Cerebellar nuclear complex (tissue), 1 donor: ENCODE measurements around the gene VEPH1.

Experiments
- DNase-seq, 2 experiments: peaks; one replicate each; lab custom pipeline; 2025; lab: John Stamatoyannopoulos, UW

VEPH1 gene

DNA sequence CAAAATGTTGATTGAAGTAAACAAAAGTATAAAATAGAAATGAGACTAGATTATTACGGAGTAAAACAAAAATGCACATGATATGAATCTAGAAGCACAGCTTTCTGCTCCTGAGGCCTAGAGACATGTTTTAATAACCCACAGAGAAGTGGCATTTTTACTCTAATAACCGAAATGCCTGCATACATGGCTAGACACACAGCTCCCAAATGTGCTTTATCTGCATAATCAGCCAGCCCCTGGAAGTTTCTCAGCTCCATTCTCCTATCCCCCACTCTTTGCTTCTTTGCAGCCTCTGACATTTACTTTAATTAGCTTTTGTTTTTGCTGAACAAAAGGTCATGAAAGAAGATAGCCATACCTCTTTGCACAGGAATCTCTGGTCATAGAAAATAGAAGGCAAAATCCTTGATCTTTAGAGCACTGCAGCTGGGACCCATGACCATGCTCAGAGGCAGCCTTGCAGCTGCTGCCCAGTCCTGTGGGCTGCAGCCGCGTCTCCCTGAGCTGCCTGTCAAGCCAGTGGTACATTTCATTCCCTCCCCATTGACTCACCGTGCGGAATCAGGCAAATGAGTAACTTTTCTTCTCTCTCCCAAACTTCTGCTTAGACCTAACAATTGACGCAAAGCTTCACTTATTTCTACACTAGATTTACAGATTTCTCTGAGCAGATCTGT, at the start of gene VEPH1:
VEPH1 (minus strand) TSS at position 501 of the 680 bp plus-strand sequence. CDS start 8,067 bp downstream, outside the sequence.
- no peak for DNase-seq

DNA sequence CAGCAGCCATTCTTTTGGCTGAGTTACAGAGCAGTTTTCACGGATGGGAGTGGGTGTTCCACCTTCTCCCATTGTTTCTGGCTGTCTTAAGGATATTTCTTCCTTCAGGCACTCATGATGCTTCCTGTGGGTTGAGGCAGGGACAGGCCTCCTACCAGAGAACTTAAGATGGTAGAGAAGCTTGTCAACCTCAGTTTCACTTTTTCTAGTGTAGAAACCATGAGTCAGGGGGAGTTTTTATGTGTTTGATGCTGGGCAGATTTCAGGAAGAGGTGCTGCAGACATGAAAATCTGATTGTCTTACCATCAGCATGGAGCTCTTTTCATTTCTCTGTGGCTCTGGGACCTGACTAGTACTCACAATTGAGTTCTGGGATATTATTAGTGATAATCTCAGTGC, 48.7 kb upstream of the VEPH1 start:
- no peak for DNase-seq

DNA sequence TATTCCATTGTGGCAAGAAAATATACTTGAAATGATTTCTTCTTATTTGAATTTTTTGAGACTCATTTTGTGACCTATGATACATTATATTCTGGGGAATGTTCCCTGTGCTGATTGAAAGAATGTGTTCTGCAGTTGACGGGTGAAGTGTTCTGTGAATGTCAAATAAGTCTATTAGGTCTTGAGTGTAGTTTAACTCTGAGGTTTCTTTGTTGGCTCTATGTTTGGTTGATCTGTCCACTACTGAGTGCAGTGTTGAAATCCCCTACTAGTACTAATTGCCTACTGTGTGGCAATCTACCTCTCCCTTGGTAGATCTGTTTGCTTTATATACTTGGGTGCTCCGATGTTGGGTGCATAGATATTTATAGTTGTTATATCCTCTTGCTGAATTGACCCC, 46.3 kb upstream of the VEPH1 start:
- no peak for DNase-seq

DNA sequence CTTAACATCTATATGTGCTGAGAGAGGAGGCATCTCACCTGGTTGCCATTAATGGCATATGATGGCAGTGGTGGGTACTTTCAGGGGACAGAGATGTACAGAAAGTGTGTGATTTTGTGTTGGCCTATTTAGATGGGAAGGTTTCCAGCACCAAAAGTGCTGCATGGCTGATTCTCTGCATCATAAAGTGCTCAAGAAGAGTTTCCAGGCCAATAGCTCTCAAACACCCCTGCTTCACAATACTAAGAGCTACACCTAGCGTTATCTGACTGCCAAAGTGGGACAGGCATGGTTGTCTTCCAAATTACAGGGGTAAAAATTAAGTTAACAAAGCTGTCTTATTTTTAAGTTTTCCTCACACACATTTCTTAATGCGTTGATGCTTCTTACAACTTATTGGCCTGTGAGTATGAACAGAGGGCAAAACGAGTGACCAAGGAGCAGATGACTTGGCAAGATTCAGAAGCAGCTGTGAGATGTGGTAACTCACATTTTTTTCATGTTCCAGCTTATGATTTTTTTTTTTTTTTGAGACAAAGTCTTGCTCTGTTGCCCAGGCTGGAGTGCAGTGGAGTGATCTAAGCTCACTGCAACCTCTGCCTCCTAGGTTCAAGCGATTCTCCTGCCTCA, 41.4 kb upstream of the VEPH1 start:
- no peak for DNase-seq

DNA sequence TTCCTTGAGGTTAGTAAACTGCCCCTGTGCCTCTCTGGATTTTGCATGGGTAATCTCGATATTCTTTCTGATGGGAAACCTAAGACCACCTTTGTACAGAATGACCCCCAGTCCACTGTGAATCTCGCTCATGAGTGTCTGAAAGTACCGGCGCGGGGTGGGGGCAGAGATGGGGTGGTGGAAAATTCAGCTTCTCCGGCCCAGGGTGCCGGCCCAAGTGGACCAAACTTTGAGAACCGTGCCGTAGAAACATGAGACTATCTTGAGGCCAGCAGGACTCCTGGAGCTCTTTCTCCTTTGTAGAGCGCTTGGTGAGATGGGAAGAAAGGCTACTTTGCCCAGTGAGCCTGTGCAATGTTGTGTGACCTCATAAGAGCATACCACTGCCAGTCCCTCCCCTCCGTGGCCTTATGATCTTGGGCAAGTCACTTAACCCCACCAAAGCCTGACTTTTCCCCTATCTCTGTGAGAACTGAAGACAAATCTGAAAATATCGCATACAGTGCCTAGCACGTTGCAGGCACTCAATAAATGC, 40.4 kb upstream of the VEPH1 start:
- no peak for DNase-seq

DNA sequence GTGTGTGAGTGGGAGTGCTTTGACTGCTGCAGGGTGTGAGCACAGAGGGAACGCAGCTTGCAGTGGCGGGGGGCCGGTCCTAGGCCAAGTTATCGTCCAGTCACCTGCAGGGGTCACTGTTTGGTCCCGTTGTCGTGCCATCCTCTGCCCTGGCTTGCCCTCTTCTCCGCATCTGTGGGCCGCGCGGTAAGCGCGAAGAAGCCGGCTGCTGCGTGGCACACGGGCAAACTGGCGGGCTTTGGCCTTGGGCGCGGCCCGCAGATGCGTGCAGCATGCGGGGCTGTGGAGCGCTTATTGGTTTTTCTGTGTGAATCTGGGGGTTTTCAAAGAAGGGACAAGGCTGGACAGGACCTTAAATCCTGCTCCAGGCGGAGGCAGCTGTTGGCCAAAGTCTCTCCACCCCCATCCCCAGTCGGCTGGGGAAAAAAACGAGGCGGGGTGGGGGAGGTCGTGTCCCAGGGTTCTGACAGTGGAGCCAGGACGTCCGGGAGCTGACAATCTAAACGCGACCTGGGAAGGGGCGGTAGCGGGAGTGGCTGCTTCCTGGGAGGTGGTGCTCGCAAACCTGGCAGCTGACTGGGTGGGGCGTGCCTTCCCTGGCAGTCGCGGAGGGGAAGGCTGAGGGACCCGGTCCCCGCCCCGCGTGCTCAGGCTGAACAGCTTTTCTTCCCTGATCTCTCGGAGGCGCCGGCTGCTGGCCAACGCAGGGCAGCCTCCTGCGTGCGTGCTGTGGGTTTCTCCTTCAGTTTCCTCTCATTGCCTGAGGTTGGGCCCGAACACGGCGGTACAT, 39.7 kb upstream of the VEPH1 start:
- no peak for DNase-seq

DNA sequence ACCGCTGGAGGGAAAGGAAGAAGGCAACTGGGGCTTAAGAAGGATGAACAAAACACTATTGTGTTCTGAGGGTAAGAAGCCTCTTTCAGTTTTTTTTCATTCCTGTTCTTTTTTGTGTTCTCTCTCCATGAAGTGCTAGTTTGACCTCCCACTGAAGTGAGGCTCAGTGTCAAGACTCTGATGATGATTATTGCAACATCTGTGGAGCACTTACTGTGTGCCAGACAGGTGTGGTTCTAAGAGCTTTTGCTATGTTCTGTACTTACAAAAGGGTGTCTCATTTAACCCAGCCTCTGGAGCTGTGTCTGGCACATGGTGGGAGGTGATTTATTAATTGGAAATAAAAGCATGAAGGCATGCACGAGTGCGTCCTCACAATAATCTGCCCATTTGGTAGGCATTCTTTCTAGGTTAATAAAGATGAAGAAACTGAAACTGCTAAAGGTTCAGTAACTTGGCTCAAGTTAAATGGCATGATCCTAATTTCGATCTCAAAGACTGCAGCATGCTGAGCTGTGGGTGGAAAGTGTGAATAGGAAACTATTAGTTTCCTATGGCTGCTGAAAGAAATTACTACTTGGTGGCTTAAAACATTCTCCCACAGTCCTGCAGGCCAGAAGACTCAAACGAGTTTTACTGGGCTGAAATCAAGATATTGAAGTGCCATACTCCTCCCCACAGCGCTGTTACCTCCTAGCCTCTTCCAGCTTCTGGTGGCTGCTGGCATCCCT, 38.5 kb upstream of the VEPH1 start:
- no peak for DNase-seq

DNA sequence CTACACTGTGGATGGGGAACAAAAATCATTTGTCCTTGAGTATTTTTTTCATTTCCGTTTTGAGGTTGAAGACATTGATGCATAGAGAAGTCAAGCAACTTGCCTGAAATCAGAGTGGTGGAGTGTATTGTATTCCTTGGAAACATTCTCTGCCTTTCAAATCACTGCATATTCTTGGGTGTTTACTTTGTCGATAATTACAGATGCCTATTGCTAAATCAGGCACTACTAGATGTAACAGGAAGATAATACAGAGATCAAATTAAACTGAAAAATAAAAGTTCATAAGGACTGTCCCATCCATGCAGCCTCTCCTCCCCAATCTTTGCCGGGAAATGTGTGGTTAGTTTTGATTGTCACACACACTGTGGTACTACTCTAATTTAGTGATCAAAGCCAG, 37.4 kb upstream of the VEPH1 start:
- DNase-seq: no peak

DNA sequence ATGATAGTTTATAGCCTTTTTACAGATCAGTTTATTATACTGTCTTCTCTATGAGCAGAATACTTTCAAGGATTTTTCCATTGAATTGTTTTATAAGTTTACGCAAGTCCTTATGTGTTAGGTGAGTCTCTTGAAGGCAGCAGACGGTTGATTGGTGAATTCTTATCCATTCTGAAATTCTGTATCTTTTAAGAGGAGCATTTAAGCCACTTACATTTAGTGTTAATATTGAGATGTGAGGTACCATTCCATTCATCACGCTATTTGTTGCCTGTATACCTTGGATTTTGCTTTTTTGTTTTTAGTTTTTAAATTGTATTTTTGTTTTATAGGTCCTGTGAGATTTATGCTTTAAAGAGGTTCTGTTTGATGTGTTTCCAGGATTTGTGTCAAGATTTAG, 32.5 kb upstream of the VEPH1 start:
- no peak for DNase-seq

DNA sequence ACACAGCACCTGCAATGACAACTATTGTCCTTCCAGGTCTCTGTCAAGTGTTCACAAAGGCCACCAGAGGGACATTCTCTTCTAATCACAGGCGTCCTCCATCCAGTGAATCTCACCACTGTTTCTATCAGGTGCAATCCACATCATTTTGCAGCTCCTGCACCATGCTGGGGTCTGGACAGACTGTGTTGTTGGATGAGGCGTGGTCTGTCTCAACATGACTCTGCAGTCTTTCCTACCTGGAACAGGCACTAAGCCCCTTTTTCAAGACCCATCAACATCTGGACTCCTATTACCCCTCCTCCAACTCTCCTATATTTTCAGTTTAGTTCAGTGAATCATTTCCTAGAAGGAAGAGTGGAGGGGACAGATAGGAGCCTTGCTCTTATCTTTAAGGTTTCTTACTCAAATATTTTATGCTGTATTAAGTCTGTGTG, 31.5 kb upstream of the VEPH1 start:
- DNase-seq: no peak

DNA sequence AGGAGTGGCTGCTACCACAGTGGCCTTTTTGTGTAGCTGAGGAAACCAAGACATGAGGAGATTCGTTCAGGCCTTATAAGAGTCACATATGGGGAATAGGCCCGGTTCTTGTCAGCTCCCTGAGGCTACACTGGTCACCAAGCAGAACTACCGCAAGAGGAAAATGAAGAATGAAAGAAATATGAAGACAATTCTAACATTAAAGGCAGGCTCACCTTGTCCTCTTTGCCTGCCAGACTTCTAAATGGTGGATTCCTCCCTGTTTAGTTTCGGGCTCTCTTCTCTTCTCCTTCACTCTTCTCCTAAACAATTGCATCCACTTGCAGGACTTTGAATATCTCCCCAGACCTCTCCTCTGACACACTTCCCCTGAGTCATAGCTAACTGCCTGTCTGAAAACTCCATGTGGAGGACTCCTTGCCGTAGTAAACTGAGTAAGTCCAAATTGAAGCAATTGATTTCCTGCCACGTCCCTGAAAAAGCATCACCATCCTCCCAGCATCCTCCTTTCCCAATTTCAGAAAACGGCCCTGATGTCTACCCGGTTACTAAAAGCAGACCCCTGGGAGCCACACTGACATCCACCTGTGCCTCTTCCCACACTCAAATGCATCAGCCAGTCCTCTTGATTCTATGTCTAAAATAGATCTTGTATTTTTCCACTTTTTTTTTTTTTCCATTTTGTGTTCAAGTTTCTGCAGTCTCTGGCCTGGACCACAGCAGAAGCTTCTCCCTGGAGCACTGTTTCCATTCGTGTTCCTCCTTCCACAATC, 30.3 kb upstream of the VEPH1 start:
- no peak for DNase-seq

DNA sequence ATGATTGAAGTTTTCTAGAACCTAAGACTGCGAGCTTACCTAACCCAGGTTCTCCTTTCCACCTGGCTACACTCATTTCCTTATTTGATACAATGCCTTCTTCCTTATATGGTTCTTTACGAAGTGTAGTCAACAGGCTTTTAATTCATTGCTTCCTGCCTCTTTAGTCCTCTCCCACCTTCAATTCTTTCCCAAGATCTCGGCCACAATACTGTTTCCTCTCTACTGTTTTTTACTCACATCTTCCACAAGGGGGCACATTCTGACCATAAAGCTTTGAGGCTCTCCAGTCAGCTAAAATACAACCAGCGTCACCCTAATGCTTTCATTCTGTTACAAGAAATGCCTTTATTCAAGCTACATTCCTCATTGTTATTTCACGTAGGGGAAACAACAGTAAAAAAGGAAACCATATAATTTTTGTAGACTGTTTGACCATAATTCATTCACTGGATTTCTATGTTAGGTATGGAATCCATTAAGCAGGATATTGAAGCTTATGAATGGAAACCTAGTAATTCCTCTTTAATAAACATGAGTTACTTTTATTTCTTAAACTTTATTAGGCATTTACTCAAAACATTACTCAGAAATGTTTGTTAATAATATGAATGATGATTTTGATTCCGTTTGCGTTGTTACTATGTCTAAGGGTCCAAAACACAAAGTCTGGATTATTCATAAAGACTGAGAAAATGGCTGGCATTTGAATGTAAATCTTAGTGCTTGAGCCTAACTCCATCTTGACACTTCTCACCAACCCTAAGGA, 29.5 kb upstream of the VEPH1 start:
- DNase-seq: peak; percentile 20 to 21

DNA sequence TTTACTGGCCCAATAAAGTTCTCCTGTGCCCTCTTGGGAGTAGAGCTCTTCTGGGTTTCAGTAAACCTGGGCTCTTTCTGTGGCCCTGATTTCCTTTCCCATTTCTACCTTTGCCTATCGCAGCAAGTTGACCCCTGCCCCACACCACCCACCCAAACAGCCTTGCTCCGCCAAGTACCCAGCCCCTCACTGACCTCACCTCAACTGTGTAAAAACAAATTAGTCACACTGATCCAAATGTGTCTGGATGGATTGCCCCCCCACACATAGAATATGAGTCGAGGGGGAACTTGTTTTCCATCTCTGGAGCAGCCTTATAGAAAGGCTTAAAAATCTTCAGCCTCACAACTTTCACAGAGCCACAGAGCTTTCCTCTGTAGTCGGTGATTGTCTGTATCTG, 28.6 kb upstream of the VEPH1 start:
- no peak for DNase-seq

DNA sequence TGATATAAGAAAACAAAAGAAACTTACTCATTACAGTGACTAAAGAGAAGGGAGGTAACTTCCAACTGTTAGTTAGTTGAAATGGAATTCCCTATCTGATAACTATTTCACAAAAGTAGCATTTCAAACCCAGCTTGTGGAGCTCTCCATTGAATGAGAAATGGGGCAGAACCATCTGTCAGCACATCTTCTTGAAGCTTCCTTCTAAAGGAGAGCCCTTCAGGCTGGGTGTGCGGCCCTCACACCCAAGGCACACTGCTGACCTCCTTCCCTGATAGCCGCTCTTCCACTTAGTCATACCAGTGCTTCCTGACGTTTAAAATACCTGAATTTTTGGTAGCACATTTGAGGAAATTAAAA, 28.1 kb upstream of the VEPH1 start:
- DNase-seq: no peak

DNA sequence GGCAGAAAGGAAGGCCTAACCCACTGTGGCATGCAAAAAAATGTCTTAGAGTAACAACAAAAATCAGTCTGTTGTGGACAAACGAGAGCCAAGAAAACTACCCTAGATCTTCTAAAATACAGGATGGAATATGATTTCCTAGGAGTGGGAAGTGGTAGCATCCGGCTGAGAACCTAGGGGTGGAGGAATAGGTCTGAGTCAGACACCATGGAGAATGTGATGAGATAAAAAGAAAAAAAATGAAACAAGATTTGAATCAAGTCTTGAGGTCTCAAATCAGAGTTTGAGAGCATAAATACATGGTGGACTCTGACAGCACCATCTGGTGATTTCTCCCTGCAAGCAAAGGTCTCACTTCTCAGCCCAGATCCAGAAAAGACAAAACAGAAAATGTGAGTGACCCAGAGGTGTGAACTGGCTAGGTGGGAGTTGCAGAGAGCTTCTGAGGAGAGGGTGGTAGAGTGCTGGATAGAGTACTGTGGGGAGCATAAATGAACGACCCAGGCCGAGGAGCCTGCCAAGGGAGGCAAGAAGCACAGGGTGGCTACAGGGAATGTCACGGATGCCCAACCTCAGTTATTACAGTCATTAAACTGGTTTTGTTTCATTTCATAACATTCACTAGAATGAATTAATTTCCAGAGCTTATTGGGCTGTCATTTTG, 27.6 kb upstream of the VEPH1 start:
- DNase-seq: no peak

DNA sequence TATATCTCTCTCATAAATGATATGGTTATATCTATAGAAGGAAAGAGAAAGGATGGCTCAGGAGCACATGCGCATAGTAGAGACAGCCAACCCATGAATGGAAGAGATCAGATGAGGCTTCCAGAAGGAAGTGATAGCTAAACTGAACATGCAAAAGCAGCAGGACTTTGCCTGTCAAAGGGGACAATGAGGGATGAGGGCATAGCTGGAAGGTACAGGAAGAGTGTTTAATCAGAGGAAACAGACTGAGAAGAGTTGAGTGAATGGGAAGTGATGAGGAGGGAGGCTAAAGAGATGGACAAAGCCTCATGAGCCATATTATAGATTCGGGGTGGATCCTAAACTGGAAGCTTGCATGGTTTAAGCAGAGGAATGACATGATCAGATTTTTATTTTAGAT, 26.5 kb upstream of the VEPH1 start:
- no peak for DNase-seq

DNA sequence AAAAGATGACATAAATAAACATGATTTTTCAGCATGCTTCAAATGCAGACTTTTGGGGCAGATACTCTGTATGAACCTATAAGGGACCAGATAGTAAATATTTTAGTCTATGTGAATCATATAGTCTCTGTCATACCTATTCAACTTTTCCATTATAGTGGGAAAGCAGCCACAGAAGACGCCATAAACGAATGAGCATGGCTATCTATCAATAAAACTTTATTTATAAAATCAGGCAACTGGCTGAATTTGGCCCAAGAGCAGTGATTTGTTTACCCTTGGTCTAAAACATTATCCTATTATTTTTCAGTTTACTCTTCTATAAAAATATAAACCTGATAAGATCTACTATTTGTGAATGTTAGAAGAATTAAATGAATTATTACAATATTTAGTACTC, 25.9 kb upstream of the VEPH1 start:
- DNase-seq: no peak

DNA sequence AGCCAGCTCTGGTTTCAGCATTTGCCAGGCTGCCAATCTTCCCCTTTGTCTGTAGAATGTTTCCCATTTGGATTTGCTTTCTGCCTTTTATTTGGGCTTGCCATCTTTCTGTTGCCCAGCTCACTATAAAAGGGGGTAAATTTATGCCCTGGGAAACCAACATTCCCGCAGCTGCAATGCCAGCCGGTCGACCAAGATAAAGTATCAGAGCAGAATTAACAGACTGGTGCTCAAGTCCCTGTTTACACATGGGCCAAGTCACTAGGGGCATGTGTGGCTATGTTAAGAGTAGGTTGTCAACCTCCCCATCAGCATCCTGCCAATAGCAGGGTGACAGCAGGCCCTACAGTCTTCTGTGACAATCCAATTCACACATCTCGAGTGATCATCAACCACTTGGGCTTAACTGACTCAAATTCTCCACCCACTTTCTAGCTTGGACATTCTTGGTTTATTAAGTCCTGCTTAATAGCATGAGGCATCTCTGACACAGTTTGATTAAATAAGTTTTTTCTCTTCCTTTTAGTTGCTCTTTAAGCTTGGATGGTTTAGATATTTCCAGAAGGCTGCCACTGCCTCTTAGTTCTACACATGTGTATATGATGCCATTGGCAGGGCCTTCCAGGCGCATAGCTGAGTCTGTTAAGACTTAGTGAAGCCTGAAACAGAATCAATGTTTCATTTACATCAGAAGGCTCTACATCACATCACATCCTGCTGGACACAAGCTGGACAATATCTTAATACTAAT, 24.1 kb upstream of the VEPH1 start:
- no peak for DNase-seq

DNA sequence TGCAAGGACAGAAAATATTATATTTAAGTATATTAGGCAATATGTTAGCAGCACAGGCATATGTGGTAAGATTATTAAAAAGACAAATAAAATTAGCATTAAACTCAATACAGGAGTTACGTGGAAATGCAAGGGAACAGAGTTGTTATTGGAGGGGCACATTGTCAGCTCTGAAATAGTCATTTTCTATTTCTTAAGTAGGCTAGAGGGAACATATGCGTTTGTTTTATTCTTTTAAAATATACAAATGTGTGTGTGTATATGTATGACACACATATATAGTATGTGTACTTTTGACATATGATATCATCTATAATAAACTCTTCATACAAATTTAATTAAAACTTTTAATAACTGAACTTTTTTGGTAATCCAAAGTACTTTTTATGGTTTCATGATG, 22.8 kb upstream of the VEPH1 start:
- no peak for DNase-seq
